ENCODE results near the gene ACAP2. TPM values are rescaled to one million over a fixed set of nuclear protein-coding genes. Genes with fewer than 3 reads are reported as not detected.

ACAP2 gene
- total RNA-seq, 1 donor from 2014 or later = 46.0 TPM

GRCh38 chr3:195227871-195228270 is 214.9 kb downstream of the ACAP2 start:
- TF ChIP-seq CTCF (IDR thresholded peaks at IDR 0.05; ENCODE audit: insufficient read depth, low read depth, low read length) = no peak
- DNase-seq (ENCODE audit: low read depth) = no peak

GRCh38 chr3:195226900-195227447 is 215.8 kb downstream of the ACAP2 start:
- no peaks in the 10 kb centered on the region for H4K20me1 ChIP-seq (ENCODE audit: insufficient read depth, low read length)
- no peaks in the 10 kb centered on the region for H3K9me3 ChIP-seq (ENCODE audit: insufficient read depth, low read depth, low read length)
- H2AFZ ChIP-seq (ENCODE audit: low read depth, low read length) = no peak overlapping the region
- H3K4me1 ChIP-seq (ENCODE audit: insufficient read depth, low read length) = no peaks in the 10 kb centered on the region
- Mint-ChIP-seq H3K4me3 (ENCODE audit: unreplicated experiment) (no peak overlapping the region), H3K9me3 (ENCODE audit: unreplicated experiment) (peaks cover 3% of the 10 kb centered on the region), H3K36me3 (ENCODE audit: low read depth, unreplicated experiment) (peaks cover 9% of the 10 kb centered on the region), H3K27me3 (ENCODE audit: low read depth, unreplicated experiment) (no peaks in the 10 kb centered on the region), H3K4me1 (ENCODE audit: low read depth, unreplicated experiment) (peaks cover 4% of the 10 kb centered on the region), H3K27ac (ENCODE audit: unreplicated experiment) (no peak overlapping the region)
- no peaks in the 10 kb centered on the region for H3K79me2 ChIP-seq (ENCODE audit: insufficient read depth, low read length)
- FAIRE-seq = no peak
- H3K4me2 ChIP-seq (ENCODE audit: low read length) = no peak overlapping the region
- DNase-seq (ENCODE audit: low read depth) = no peak
- no peaks in the 10 kb centered on the region for H3K36me3 ChIP-seq (ENCODE audit: insufficient read depth, low read length)
- H3K27me3 ChIP-seq (ENCODE audit: insufficient read depth, low read length) = no peaks in the 10 kb centered on the region
- TF ChIP-seq CTCF (IDR thresholded peaks at IDR 0.05; ENCODE audit: insufficient read depth, low read depth, low read length) (peak; percentile 24), EZH2 (IDR thresholded peaks at IDR 0.05; ENCODE audit: insufficient read depth, low read length) (no peak)
- H3K4me3 ChIP-seq (ENCODE audit: insufficient read depth, low read depth, low read length) = no peak overlapping the region
- H3K27ac ChIP-seq (ENCODE audit: low read depth, low read length) = no peak overlapping the region
- H3K9ac ChIP-seq (ENCODE audit: low read length) = no peak overlapping the region

More at GRCh38 chr3:195227871-195228270, 214.9 kb downstream of the ACAP2 start:
- H3K36me3 ChIP-seq (ENCODE audit: insufficient read depth, low read length) = no peaks in the 10 kb centered on the region
- peaks cover 4% of the 10 kb centered on the region for H3K4me1 Mint-ChIP-seq (ENCODE audit: low read depth, unreplicated experiment)
- no peaks in the 10 kb centered on the region for H3K4me1 ChIP-seq (ENCODE audit: insufficient read depth, low read length)
- no peaks in the 10 kb centered on the region for H3K27me3 ChIP-seq (ENCODE audit: insufficient read depth, low read length)
- H3K9me3 Mint-ChIP-seq (ENCODE audit: unreplicated experiment) = peaks cover 3% of the 10 kb centered on the region
- FAIRE-seq = no peak
- H3K9me3 ChIP-seq (ENCODE audit: insufficient read depth, low read depth, low read length) = no peaks in the 10 kb centered on the region
- peaks cover 9% of the 10 kb centered on the region for H3K36me3 Mint-ChIP-seq (ENCODE audit: low read depth, unreplicated experiment)
- no peak overlapping the region for H3K9ac ChIP-seq (ENCODE audit: low read length)
- H4K20me1 ChIP-seq (ENCODE audit: insufficient read depth, low read length) = no peaks in the 10 kb centered on the region
- no peak overlapping the region for H2AFZ ChIP-seq (ENCODE audit: low read depth, low read length)
- H3K27ac ChIP-seq (ENCODE audit: low read depth, low read length) = no peak overlapping the region
- no peak overlapping the region for H3K4me3 Mint-ChIP-seq (ENCODE audit: unreplicated experiment)
- no peak overlapping the region for H3K27ac Mint-ChIP-seq (ENCODE audit: unreplicated experiment)
- no peak overlapping the region for H3K4me3 ChIP-seq (ENCODE audit: insufficient read depth, low read depth, low read length)
- no peaks in the 10 kb centered on the region for H3K79me2 ChIP-seq (ENCODE audit: insufficient read depth, low read length)
- H3K4me2 ChIP-seq (ENCODE audit: low read length) = no peak overlapping the region
- no peaks in the 10 kb centered on the region for H3K27me3 Mint-ChIP-seq (ENCODE audit: low read depth, unreplicated experiment)

DNA sequence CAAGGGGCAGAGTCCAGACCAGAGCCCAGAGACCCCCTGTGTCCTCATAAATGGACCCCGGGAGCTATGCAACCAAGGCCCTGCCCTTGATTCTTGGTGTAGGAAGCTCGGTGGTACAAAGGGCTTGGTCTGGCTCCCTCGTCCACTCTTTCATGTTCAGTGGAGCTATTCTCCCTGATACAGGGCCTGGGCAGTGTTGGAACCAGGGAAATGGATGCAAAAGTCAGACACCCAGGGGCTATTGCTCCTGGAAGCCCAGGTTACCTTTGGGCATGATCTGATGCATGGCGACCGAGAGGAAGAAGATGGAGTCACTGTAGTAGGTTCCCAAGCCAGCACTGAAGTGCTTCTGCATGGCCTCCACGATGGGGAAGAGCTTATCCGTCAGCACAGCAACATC is 216.4 kb downstream of the ACAP2 start:
- Mint-ChIP-seq H3K4me3 (ENCODE audit: unreplicated experiment) (no peak overlapping the region), H3K4me1 (ENCODE audit: low read depth, unreplicated experiment) (peaks cover 4% of the 10 kb centered on the region), H3K27ac (ENCODE audit: unreplicated experiment) (no peak overlapping the region), H3K9me3 (ENCODE audit: unreplicated experiment) (peaks cover 3% of the 10 kb centered on the region), H3K27me3 (ENCODE audit: low read depth, unreplicated experiment) (no peaks in the 10 kb centered on the region), H3K36me3 (ENCODE audit: low read depth, unreplicated experiment) (peaks cover 9% of the 10 kb centered on the region)
- no peak for FAIRE-seq
- no peak overlapping the region for H2AFZ ChIP-seq (ENCODE audit: low read depth, low read length)
- no peaks in the 10 kb centered on the region for H3K36me3 ChIP-seq (ENCODE audit: insufficient read depth, low read length)
- H3K79me2 ChIP-seq (ENCODE audit: insufficient read depth, low read length) = peaks cover under 1% of the 10 kb centered on the region
- no peaks in the 10 kb centered on the region for H3K9me3 ChIP-seq (ENCODE audit: insufficient read depth, low read depth, low read length)
- no peak overlapping the region for H3K27ac ChIP-seq (ENCODE audit: low read depth, low read length)
- no peak for TF ChIP-seq EZH2 (IDR thresholded peaks at IDR 0.05; ENCODE audit: insufficient read depth, low read length)
- no peak for TF ChIP-seq CTCF (IDR thresholded peaks at IDR 0.05; ENCODE audit: insufficient read depth, low read depth, low read length)
- no peak overlapping the region for H3K9ac ChIP-seq (ENCODE audit: low read length)
- H4K20me1 ChIP-seq (ENCODE audit: insufficient read depth, low read length) = no peaks in the 10 kb centered on the region
- no peaks in the 10 kb centered on the region for H3K4me1 ChIP-seq (ENCODE audit: insufficient read depth, low read length)
- H3K4me3 ChIP-seq (ENCODE audit: insufficient read depth, low read depth, low read length) = no peak overlapping the region
- no peak for DNase-seq (ENCODE audit: low read depth)
- no peak overlapping the region for H3K4me2 ChIP-seq (ENCODE audit: low read length)
- H3K27me3 ChIP-seq (ENCODE audit: insufficient read depth, low read length) = no peaks in the 10 kb centered on the region
